H9 (cell line): ENCODE results near the gene GJB2. TPM values are rescaled to one million over a fixed set of nuclear protein-coding genes. Genes with fewer than 3 reads are reported as not detected.

Experiments
- DNase-seq: peaks from one replicate; pipeline ENCODE4 v3.0.0-alpha.2; 2017
- H2AFZ ChIP-seq: one replicate; pipeline ENCODE4 v1.6.1; 2013; ENCODE audit warnings: mild to moderate bottlenecking, low read length, control low read depth, moderate library complexity
- H2AK5ac ChIP-seq: 2 replicates; pipeline ENCODE4 v1.6.1; 2013; ENCODE audit warnings: low read length, control low read depth, mixed read lengths; ENCODE audit not compliant: insufficient read length
- H2BK120ac ChIP-seq: one replicate; pipeline ENCODE4 v1.6.1; 2013; ENCODE audit warnings: low read depth, mild to moderate bottlenecking, low read length, control low read depth, inconsistent platforms; ENCODE audit not compliant: poor library complexity, severe bottlenecking
- H2BK12ac ChIP-seq: 2 replicates; pipeline ENCODE4 v1.6.1; 2013; ENCODE audit warnings: low read length, control low read depth, mixed read lengths, low read depth; ENCODE audit not compliant: insufficient read length
- H2BK15ac ChIP-seq: 2 replicates; pipeline ENCODE4 v1.6.1; 2013; ENCODE audit warnings: low read depth, low read length, control low read depth
- H2BK20ac ChIP-seq: one replicate; pipeline ENCODE4 v1.6.1; 2013; ENCODE audit warnings: low read depth, mild to moderate bottlenecking, low read length, control low read depth, inconsistent platforms; ENCODE audit not compliant: poor library complexity, severe bottlenecking
- H2BK5ac ChIP-seq: 2 replicates; pipeline ENCODE4 v1.6.1; 2013; ENCODE audit warnings: low read length, control low read depth, mixed read lengths; ENCODE audit not compliant: insufficient read length
- H3K14ac ChIP-seq: 2 replicates; pipeline ENCODE4 v1.6.1; 2013; ENCODE audit warnings: low read length, control low read depth; ENCODE audit not compliant: insufficient read depth
- H3K18ac ChIP-seq: 2 replicates; pipeline ENCODE4 v1.6.1; 2013; ENCODE audit warnings: low read depth, mild to moderate bottlenecking, mixed read lengths, low read length, control low read depth; ENCODE audit not compliant: insufficient read length
- H3K23ac ChIP-seq: 2 replicates; pipeline ENCODE4 v1.6.1; 2013; ENCODE audit warnings: low read length, control low read depth, mixed read lengths, low read depth; ENCODE audit not compliant: insufficient read length
- H3K23me2 ChIP-seq: 2 replicates; pipeline ENCODE4 v1.6.1; 2013; ENCODE audit warnings: low read depth, mild to moderate bottlenecking, mixed read lengths, low read length, control low read depth; ENCODE audit not compliant: insufficient read length, poor library complexity, severe bottlenecking
- H3K27ac ChIP-seq: 2 replicates; pipeline ENCODE4 v1.5.1; 2013; ENCODE audit warnings: low read length, control low read depth, mixed read lengths, low read depth; ENCODE audit not compliant: insufficient read length
- H3K27me3 ChIP-seq: 2 replicates; pipeline ENCODE4 v1.6.1; 2013; ENCODE audit warnings: low read length, control low read depth, inconsistent platforms; ENCODE audit not compliant: insufficient read depth
- H3K4ac ChIP-seq: 2 replicates; pipeline ENCODE4 v1.6.1; 2013; ENCODE audit warnings: low read depth, mild to moderate bottlenecking, control low read depth, inconsistent platforms, low read length, moderate library complexity
- H3K4me1 ChIP-seq: 2 replicates; pipeline ENCODE4 v1.6.1; 2013; ENCODE audit warnings: low read length, control low read depth, inconsistent platforms; ENCODE audit not compliant: insufficient read depth
- H3K4me2 ChIP-seq: 2 replicates; pipeline ENCODE4 v1.6.1; 2013; ENCODE audit warnings: low read length, control low read depth, mixed read lengths; ENCODE audit not compliant: insufficient read length, insufficient read depth
- H3K56ac ChIP-seq: 2 replicates; pipeline ENCODE4 v1.6.1; 2013; ENCODE audit warnings: low read depth, mild to moderate bottlenecking, mixed read lengths, low read length, control low read depth; ENCODE audit not compliant: insufficient read length
- H3K79me1 ChIP-seq: 2 replicates; pipeline ENCODE4 v1.6.1; 2013; ENCODE audit warnings: low read depth, mild to moderate bottlenecking, moderate library complexity, low read length, control low read depth, inconsistent platforms; ENCODE audit not compliant: insufficient read depth, poor library complexity, severe bottlenecking
- H3K79me2 ChIP-seq: 2 replicates; pipeline ENCODE4 v1.6.1; 2013; ENCODE audit warnings: low read length, control low read depth, inconsistent platforms; ENCODE audit not compliant: insufficient read depth
- H3K9ac ChIP-seq: 2 replicates; pipeline ENCODE4 v1.6.1; 2013; ENCODE audit warnings: low read length, control low read depth, mixed read lengths; ENCODE audit not compliant: insufficient read length; ENCODE audit errors: extremely low read depth
- H3K9me3 ChIP-seq: one replicate; pipeline ENCODE4 v1.6.1; 2013; ENCODE audit warnings: low read depth, low read length, inconsistent platforms; ENCODE audit not compliant: control insufficient read depth
- H3T11ph ChIP-seq: one replicate; pipeline ENCODE4 v1.6.1; 2013; ENCODE audit warnings: mild to moderate bottlenecking, low read length, control low read depth, inconsistent platforms
- H4K20me1 ChIP-seq: one replicate; pipeline ENCODE4 v1.6.1; 2013; ENCODE audit not compliant: control insufficient read depth, insufficient read length, insufficient read depth
- H4K5ac ChIP-seq: 2 replicates; pipeline ENCODE4 v1.6.1; 2013; ENCODE audit warnings: low read depth, mild to moderate bottlenecking, mixed read lengths, low read length, control low read depth; ENCODE audit not compliant: insufficient read length
- H4K8ac ChIP-seq: replicated peaks from 2 replicates; pipeline ENCODE4 v1.6.1; 2013; ENCODE audit warnings: low read length, control low read depth, mixed read lengths, low read depth; ENCODE audit not compliant: insufficient read length
- H4K91ac ChIP-seq: 2 replicates; pipeline ENCODE4 v1.6.1; 2013; ENCODE audit warnings: low read depth, mild to moderate bottlenecking, moderate library complexity, mixed read lengths, low read length, control low read depth; ENCODE audit not compliant: insufficient read length
- H3K27ac Mint-ChIP-seq, 3 experiments: 2 replicates in 2 of 3; 3 replicates in 1 of 3; pipeline ENCODE4 v1.8.0; 2020 to 2021; ENCODE audit warnings: mixed read lengths in 3 of 3, mild to moderate bottlenecking in 1 of 3, moderate library complexity in 1 of 3
- H3K27me3 Mint-ChIP-seq: 2 replicates; pipeline ENCODE4 v1.8.0; 2021; ENCODE audit warnings: low read depth, mild to moderate bottlenecking, moderate library complexity, mixed read lengths
- H3K36me3 Mint-ChIP-seq, 3 experiments: 2 replicates in 2 of 3; 3 replicates in 1 of 3; pipeline ENCODE4 v1.8.0; 2020 to 2021; ENCODE audit warnings: low read depth in 3 of 3, mixed read lengths in 3 of 3; ENCODE audit not compliant: insufficient read depth in 1 of 3
- H3K4me1 Mint-ChIP-seq, 2 experiments: 2 replicates each; pipeline ENCODE4 v1.8.0; 2020; ENCODE audit warnings: mixed read lengths in 2 of 2
- H3K4me3 Mint-ChIP-seq, 2 experiments: 2 replicates in 1 of 2; 3 replicates in 1 of 2; pipeline ENCODE4 v1.8.0; 2020 to 2021; ENCODE audit warnings: mild to moderate bottlenecking in 2 of 2, mixed read lengths in 2 of 2, moderate library complexity in 1 of 2
- H3K9me3 Mint-ChIP-seq, 2 experiments: 2 replicates in 1 of 2; 3 replicates in 1 of 2; pipeline ENCODE4 v1.8.0; 2020; ENCODE audit warnings: mild to moderate bottlenecking in 2 of 2, mixed read lengths in 2 of 2, moderate library complexity in 1 of 2
- WGBS: extraction: QIAGEN DNeasy Blood & Tissue Kit; methylation state at CpG from one replicate; pipeline ENCODE4 v1.1.7; 2013; ENCODE audit warnings: missing lambda C conversion rate, low lambda C conversion rate, mixed read lengths; ENCODE audit not compliant: insufficient read length; ENCODE audit errors: extremely low coverage; 5-methylcytosine and 5-hydroxymethylcytosine counted together
- total RNA-seq: library from RNA; stranded (reverse); gene quantifications from 2 replicates; pipeline ENCODE4 v1.2.1, GENCODE V29; 2021
- TF ChIP-seq, protein P1 (sequence below): fragments of 200-600 bp; sonication (generic); conservative IDR thresholded peaks from 3 replicates; pipeline ENCODE4 v1.8.0; 2021; ENCODE audit warnings: antibody characterized with exemption, mild to moderate bottlenecking

The GJB2 gene
- total RNA-seq, 1 experiment from 2014 or later: 0.28 TPM

DNA sequence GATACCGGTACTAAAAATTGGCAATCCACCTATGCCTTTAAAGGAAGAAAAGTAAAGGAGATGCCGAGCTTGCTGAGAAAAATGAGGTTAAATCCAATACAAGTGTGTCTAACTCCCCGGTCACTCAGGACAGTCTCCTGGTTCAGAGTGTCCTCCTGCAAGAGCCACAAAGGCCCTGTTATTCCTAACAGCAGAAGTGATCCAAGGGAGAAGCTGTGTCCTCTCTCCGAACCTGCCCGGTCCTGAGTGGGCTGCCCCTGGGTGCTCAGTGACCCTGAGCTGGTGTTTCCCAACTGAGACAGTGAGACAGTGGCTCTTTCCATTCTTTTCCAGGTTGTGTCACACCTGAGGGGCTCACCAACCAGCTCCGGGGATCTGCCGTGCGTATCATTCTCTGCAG lies 34.5 kb upstream of the GJB2 start:
- Histone ChIP-seq H3K18ac (no peak overlapping the region), H3K4ac (no peak overlapping the region), H2BK5ac (no peak overlapping the region), H3K4me2 (no peak overlapping the region), H2AK5ac (no peak overlapping the region), H3K9ac (no peak overlapping the region), H3K27me3 (peaks cover 22% of the 10 kb centered on the region), H4K5ac (no peak overlapping the region), H2AFZ (no peak overlapping the region), H4K8ac (no peak overlapping the region), H4K91ac (no peak overlapping the region), H3K79me1 (no peaks in the 10 kb centered on the region), H3K27ac (no peak overlapping the region), H3K79me2 (no peaks in the 10 kb centered on the region), H2BK12ac (no peak overlapping the region), H2BK15ac (no peak overlapping the region), H3K56ac (no peak overlapping the region), H3K23ac (no peak overlapping the region), H3K14ac (no peak overlapping the region; the same call in 1 of the 2 replicates), H3T11ph (no peak overlapping the region), H4K20me1 (no peaks in the 10 kb centered on the region), H2BK120ac (no peak overlapping the region), H3K4me1 (no peaks in the 10 kb centered on the region), H2BK20ac (no peak overlapping the region), H3K9me3 (no peaks in the 10 kb centered on the region), H3K23me2 (peaks cover 10% of the 10 kb centered on the region)
- Mint-ChIP-seq H3K9me3 (peaks cover 0 to 2% of the 10 kb centered on the region in 2 experiments; a peak in 1 of 5 replicates), H3K4me1 (peaks cover 9 to 10% of the 10 kb centered on the region in 2 experiments), H3K36me3 (no peaks in the 10 kb centered on the region), H3K27me3 (peaks cover 78% of the 10 kb centered on the region), H3K27ac (no peak overlapping the region), H3K4me3 (no peak overlapping the region)
- DNase-seq: no peak
- TF ChIP-seq, protein P1, sequence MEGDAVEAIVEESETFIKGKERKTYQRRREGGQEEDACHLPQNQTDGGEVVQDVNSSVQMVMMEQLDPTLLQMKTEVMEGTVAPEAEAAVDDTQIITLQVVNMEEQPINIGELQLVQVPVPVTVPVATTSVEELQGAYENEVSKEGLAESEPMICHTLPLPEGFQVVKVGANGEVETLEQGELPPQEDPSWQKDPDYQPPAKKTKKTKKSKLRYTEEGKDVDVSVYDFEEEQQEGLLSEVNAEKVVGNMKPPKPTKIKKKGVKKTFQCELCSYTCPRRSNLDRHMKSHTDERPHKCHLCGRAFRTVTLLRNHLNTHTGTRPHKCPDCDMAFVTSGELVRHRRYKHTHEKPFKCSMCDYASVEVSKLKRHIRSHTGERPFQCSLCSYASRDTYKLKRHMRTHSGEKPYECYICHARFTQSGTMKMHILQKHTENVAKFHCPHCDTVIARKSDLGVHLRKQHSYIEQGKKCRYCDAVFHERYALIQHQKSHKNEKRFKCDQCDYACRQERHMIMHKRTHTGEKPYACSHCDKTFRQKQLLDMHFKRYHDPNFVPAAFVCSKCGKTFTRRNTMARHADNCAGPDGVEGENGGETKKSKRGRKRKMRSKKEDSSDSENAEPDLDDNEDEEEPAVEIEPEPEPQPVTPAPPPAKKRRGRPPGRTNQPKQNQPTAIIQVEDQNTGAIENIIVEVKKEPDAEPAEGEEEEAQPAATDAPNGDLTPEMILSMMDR: no peak
- no CpG with 5 or more reads among the region's 8 CpGs for WGBS
